Measurements from ENCODE around the gene TRAF7.

The TRAF7 gene

GRCh38 chr16:2147981-2148671 is 7.5 kb upstream of the TRAF7 start, which contains the start of gene RAB26:
TSS of gene RAB26 (plus strand) at chr16:2148625. CDS start at chr16:2148784, 159 bp downstream.
- peak; percentile 58 for DNase-seq (ENCODE audit: low spot score)

GRCh38 chr16:2148714-2149629 is 6.6 kb upstream of the TRAF7 start:
- DNase-seq (ENCODE audit: low spot score), result peak; percentile 48

- DNase-seq (ENCODE audit: low spot score), result peak; percentile 61
Measured at GRCh38 chr16:2149630-2150417, 5.8 kb upstream of the TRAF7 start.

- peak; percentile 47 for DNase-seq (ENCODE audit: low spot score)
Measured at GRCh38 chr16:2150418-2151187, 5.0 kb upstream of the TRAF7 start.

- DNase-seq (ENCODE audit: low spot score), result peak; percentile 41
Measured at GRCh38 chr16:2151188-2152091, 4.1 kb upstream of the TRAF7 start.

GRCh38 chr16:2152695-2153506 is 2.7 kb upstream of the TRAF7 start:
- peak; percentile 67 for DNase-seq (ENCODE audit: low spot score)

GRCh38 chr16:2154533-2155090 is 970 bp upstream of the TRAF7 start:
- DNase-seq (ENCODE audit: low spot score), result no peak

GRCh38 chr16:2155977-2156848 is 631 bp downstream of the TRAF7 start:
- DNase-seq (ENCODE audit: low spot score), result peak; percentile 84

- no peak for DNase-seq (ENCODE audit: low spot score)
Measured at GRCh38 chr16:2156849-2157224, 1.3 kb downstream of the TRAF7 start.

- no peak for DNase-seq (ENCODE audit: low spot score)
Measured at GRCh38 chr16:2157480-2158261, 2.1 kb downstream of the TRAF7 start.

GRCh38 chr16:2158262-2158638 is 2.7 kb downstream of the TRAF7 start:
- no peak for DNase-seq (ENCODE audit: low spot score)

- DNase-seq (ENCODE audit: low spot score), result no peak
Measured at GRCh38 chr16:2159175-2159838, 3.7 kb downstream of the TRAF7 start.

- no peak for DNase-seq (ENCODE audit: low spot score)
Measured at GRCh38 chr16:2160915-2161551, 5.5 kb downstream of the TRAF7 start.

GRCh38 chr16:2161911-2162310 is 6.3 kb downstream of the TRAF7 start:
- no peak for DNase-seq (ENCODE audit: low spot score)

- DNase-seq (ENCODE audit: low spot score), result no peak
Measured at GRCh38 chr16:2162676-2163118, 7.1 kb downstream of the TRAF7 start.

GRCh38 chr16:2163211-2163881 is 7.8 kb downstream of the TRAF7 start:
- no peak for DNase-seq (ENCODE audit: low spot score)
